PFSK-1 (cell line): ENCODE measurements around the gene PLEKHB1.

Source experiments
- POLR2AphosphoS5 ChIP-seq: IDR thresholded peaks from 2 replicates; pipeline ENCODE4 v1.6.1; 2012; ENCODE audit warnings: low read depth, mild to moderate bottlenecking, control low read depth, low read length, moderate library complexity
- REST ChIP-seq, 2 experiments: IDR thresholded peaks; 2 replicates each; pipeline versions ENCODE4 v1.6.1 to v1.8.0; 2011 to 2012; ENCODE audit warnings: low read depth in 2 of 2, low read length in 2 of 2, control low read depth in 1 of 2, inconsistent platforms in 1 of 2, mild to moderate bottlenecking in 1 of 2, moderate library complexity in 1 of 2; ENCODE audit not compliant: insufficient read depth in 1 of 2

GRCh38 chr11:73650400-73650799 lies 4.0 kb downstream of the PLEKHB1 start:
- no peak for TF ChIP-seq POLR2AphosphoS5
- TF ChIP-seq REST (IDR thresholded peaks at IDR 0.05; ENCODE audit: insufficient read depth in 1 of 2, low read depth in 2 of 2, low read length in 2 of 2), result no peak
